ENCODE data around the gene CCDC187.

Gene CCDC187

DNA sequence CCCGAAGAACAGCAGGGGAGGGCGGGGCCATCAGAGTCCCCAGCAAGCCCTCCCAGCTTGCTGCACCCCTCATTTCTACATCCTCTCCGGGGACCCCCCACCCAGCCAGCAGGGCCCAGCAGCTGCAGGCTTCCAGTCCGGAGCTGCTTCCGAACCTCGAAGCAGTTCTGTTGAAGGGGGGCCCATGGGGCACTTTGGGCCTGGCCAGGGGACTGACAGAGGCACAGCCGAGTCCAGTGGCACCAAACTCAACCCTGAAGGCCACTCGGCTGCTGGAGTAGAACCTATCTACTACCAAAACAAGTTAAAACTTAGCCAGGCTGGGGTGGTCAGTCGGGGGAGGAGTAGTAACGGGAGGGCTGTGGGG, 8.1 kb upstream of the CCDC187 start:
- Histone ChIP-seq H3K36me3 (ENCODE audit: control insufficient read depth in 1 of 2, insufficient read depth in 2 of 2, low read length in 2 of 2) (no peaks in the 10 kb centered on the region), H3K9ac (ENCODE audit: low read depth in 1 of 2, low read length in 2 of 2) (no peak overlapping the region), H3K27ac (ENCODE audit: low read depth, low read length) (no peak overlapping the region), H3K27me3 (ENCODE audit: control insufficient read depth in 1 of 2, insufficient read depth in 2 of 2, low read length in 2 of 2) (peaks cover 4 to 28% of the 10 kb centered on the region in 2 donors), H3K4me1 (ENCODE audit: control insufficient read depth in 1 of 2, insufficient read depth in 2 of 2, low read length in 2 of 2) (no peaks in the 10 kb centered on the region), H3K4me3 (ENCODE audit: low read depth in 1 of 2, low read length in 2 of 2) (no peak overlapping the region), H3K9me3 (ENCODE audit: control insufficient read depth in 1 of 2, low read length in 2 of 2) (peaks cover 7 to 10% of the 10 kb centered on the region in 2 donors)

DNA sequence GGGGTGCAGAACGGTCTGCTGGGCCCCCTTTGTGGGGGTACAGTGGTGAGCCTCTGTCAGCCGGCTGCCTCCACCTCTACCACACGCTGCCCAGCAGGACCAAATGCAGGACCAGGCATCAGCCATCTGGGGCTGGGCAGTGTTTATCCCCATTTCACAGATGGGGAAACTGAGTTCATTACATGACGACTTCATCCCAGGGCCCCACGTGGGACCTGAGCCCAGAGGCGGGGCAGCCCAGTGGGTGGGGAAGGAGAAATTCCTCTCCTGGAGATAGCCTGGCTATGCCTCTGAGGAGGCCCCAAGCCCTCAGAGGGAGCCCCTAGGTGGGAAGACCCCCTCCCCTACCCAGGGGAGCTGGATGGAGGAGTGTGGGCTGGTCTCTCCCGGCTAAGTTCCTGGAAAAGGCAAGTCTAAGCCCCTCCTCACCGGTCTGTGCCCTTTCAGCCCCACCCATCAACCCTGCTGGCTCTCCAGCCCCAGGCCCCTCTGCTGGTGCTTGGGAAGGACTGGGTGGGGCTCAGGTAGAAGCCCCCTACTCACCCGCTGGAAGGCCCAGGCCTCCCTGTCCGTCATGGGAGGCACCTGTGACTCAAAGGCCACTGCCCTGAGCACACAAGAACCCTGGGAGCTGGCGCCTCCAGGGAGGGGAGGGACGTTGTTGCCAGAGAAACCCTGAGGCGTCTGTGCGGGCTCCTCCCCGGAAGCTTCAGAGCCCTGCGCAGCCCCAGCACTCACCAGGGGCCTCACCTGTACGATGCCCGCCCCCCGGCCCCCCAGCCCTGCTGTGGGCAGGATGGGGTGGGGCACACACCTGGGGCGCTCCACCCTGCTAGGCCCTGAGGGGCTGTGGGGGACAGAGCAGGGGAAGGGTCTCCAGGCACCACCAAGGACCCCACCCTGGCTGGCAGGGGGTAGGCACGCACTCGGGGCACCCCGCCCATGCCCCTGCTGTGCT, 7.4 kb upstream of the CCDC187 start:
- no peak overlapping the region for H3K27ac ChIP-seq (ENCODE audit: low read depth, low read length)
- peaks cover 7 to 10% of the 10 kb centered on the region in 2 donors for H3K9me3 ChIP-seq (ENCODE audit: control insufficient read depth in 1 of 2, low read length in 2 of 2)
- H3K4me1 ChIP-seq (ENCODE audit: control insufficient read depth in 1 of 2, insufficient read depth in 2 of 2, low read length in 2 of 2), result no peaks in the 10 kb centered on the region
- H3K4me3 ChIP-seq (ENCODE audit: low read depth in 1 of 2, low read length in 2 of 2), result no peak overlapping the region
- H3K36me3 ChIP-seq (ENCODE audit: control insufficient read depth in 1 of 2, insufficient read depth in 2 of 2, low read length in 2 of 2), result no peaks in the 10 kb centered on the region
- peaks cover 8 to 28% of the 10 kb centered on the region in 2 donors for H3K27me3 ChIP-seq (ENCODE audit: control insufficient read depth in 1 of 2, insufficient read depth in 2 of 2, low read length in 2 of 2)
- no peak overlapping the region for H3K9ac ChIP-seq (ENCODE audit: low read depth in 1 of 2, low read length in 2 of 2)

DNA sequence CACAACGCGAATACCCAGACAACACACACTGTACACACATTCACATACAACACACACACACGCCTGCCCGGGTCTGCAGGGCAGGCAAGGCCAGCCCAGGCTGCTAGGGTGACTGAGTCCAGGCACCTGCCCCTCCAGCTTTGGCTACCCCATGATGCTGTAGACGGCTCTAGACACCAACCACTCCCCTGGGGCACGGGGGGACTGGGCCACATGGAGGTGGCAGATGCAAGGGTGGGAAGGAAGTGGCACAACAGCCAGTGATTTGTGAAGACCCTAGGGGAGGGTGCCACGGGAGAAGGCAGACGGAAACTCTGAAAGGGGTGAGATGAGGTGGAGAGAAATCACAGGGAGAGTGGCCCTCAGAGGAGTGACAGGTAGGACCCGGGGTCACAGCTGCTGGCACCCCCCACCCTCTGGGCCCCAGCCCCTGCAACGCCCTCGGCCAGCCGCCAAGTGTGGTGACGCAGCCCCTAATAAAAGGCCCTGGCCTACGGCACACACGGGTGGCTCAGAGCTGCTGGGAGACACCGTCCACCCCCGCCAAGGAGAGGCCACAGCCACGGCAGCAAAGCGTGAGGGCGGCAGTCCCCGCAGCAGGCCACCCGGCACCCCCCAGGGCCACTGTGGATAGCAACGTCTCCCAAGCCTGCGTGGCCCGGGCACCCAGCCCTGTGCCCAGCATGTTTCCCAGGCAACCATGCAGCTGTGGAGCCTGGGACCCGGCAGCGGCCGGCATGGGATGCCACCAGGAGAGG, 6.6 kb upstream of the CCDC187 start:
- peaks cover 7 to 10% of the 10 kb centered on the region in 2 donors for H3K9me3 ChIP-seq (ENCODE audit: control insufficient read depth in 1 of 2, low read length in 2 of 2)
- H3K9ac ChIP-seq (ENCODE audit: low read depth in 1 of 2, low read length in 2 of 2), result no peak overlapping the region
- H3K4me1 ChIP-seq (ENCODE audit: control insufficient read depth in 1 of 2, insufficient read depth in 2 of 2, low read length in 2 of 2), result no peaks in the 10 kb centered on the region
- peaks cover 8 to 33% of the 10 kb centered on the region in 2 donors for H3K27me3 ChIP-seq (ENCODE audit: control insufficient read depth in 1 of 2, insufficient read depth in 2 of 2, low read length in 2 of 2)
- H3K4me3 ChIP-seq (ENCODE audit: low read depth in 1 of 2, low read length in 2 of 2), result no peak overlapping the region
- no peaks in the 10 kb centered on the region for H3K36me3 ChIP-seq (ENCODE audit: control insufficient read depth in 1 of 2, insufficient read depth in 2 of 2, low read length in 2 of 2)
- H3K27ac ChIP-seq (ENCODE audit: low read depth, low read length), result no peak overlapping the region

DNA sequence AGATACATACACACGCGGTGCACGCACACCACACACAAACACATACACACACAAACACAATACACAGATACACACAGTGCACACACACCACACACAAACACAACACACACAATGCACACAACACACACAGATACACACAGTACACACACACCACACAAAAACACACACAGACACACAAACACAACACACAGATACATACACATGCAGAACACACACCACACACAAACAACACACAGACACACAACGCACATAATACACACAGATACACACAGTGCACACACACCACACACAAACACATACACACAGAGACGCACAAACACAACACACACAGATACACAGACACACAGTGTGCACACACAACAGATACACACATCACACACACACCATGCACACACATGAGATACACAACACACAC, 5.9 kb upstream of the CCDC187 start:
- Histone ChIP-seq H3K27ac (ENCODE audit: low read depth, low read length) (no peak overlapping the region), H3K9me3 (ENCODE audit: control insufficient read depth in 1 of 2, low read length in 2 of 2) (peaks cover 1 to 4% of the 10 kb centered on the region in 2 donors), H3K4me3 (ENCODE audit: low read depth in 1 of 2, low read length in 2 of 2) (no peak overlapping the region), H3K9ac (ENCODE audit: low read depth in 1 of 2, low read length in 2 of 2) (no peak overlapping the region), H3K27me3 (ENCODE audit: control insufficient read depth in 1 of 2, insufficient read depth in 2 of 2, low read length in 2 of 2) (peaks cover 8 to 37% of the 10 kb centered on the region in 2 donors), H3K36me3 (ENCODE audit: control insufficient read depth in 1 of 2, insufficient read depth in 2 of 2, low read length in 2 of 2) (no peaks in the 10 kb centered on the region), H3K4me1 (ENCODE audit: control insufficient read depth in 1 of 2, insufficient read depth in 2 of 2, low read length in 2 of 2) (no peaks in the 10 kb centered on the region)

DNA sequence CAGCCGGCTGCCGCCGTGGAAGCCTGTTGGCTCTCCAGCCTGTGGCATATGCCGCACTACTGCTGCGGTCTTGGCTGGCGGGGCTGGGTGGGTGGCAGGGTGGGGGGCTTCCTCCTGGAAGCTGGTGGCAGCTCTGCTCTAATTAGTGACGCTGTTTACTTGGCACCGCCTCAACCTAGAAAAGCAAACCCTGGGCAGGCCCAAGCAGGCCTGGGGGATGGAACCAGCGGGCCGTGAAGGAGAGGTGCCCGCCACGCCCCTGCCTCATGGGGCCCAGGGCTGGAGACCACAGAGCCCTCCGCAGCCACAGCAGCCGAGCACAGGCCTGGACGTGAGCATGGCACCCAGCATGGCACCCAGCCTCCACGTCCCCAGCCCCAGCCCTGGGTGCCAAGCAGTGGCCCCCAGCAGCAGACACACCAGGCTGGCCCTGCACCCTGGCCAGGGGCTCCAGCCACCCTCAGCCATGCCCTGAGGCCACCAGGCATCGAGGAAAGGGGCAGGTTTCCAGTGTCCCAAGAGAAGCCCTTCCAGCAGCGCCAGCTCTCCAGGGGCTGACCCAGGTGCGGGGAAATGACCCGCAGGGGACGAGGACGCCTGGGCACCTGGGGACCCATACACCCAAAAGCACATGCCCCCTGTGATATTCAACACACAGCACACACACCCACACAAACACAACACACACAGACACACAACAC, 5.4 kb upstream of the CCDC187 start:
- H3K9me3 ChIP-seq (ENCODE audit: control insufficient read depth in 1 of 2, low read length in 2 of 2), result no peaks in the 10 kb centered on the region
- no peak overlapping the region for H3K9ac ChIP-seq (ENCODE audit: low read depth in 1 of 2, low read length in 2 of 2)
- H3K4me1 ChIP-seq (ENCODE audit: control insufficient read depth in 1 of 2, insufficient read depth in 2 of 2, low read length in 2 of 2), result no peaks in the 10 kb centered on the region
- no peak overlapping the region for H3K27ac ChIP-seq (ENCODE audit: low read depth, low read length)
- no peaks in the 10 kb centered on the region for H3K36me3 ChIP-seq (ENCODE audit: control insufficient read depth in 1 of 2, insufficient read depth in 2 of 2, low read length in 2 of 2)
- H3K27me3 ChIP-seq (ENCODE audit: control insufficient read depth in 1 of 2, insufficient read depth in 2 of 2, low read length in 2 of 2), result peaks cover 8 to 37% of the 10 kb centered on the region in 2 donors
- H3K4me3 ChIP-seq (ENCODE audit: low read depth in 1 of 2, low read length in 2 of 2), result no peak overlapping the region

DNA sequence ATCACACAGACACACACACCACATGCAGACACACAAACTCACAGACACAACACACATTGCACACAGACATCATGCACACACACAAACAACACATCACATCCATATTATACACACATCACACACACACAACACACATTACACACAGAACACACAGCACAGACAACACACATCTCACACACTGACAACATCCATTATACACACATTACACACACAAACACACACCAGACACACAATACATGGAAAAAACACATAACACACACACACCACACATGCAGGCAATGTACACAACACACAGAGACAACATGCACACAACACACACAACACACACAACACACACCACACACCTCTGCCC, 4.8 kb upstream of the CCDC187 start:
- Histone ChIP-seq H3K27ac (ENCODE audit: low read depth, low read length) (no peak overlapping the region), H3K4me1 (ENCODE audit: control insufficient read depth in 1 of 2, insufficient read depth in 2 of 2, low read length in 2 of 2) (no peaks in the 10 kb centered on the region), H3K9me3 (ENCODE audit: control insufficient read depth in 1 of 2, low read length in 2 of 2) (no peaks in the 10 kb centered on the region), H3K36me3 (ENCODE audit: control insufficient read depth in 1 of 2, insufficient read depth in 2 of 2, low read length in 2 of 2) (no peaks in the 10 kb centered on the region), H3K4me3 (ENCODE audit: low read depth in 1 of 2, low read length in 2 of 2) (no peak overlapping the region), H3K27me3 (ENCODE audit: control insufficient read depth in 1 of 2, insufficient read depth in 2 of 2, low read length in 2 of 2) (peaks cover 8 to 37% of the 10 kb centered on the region in 2 donors), H3K9ac (ENCODE audit: low read depth in 1 of 2, low read length in 2 of 2) (no peak overlapping the region)

DNA sequence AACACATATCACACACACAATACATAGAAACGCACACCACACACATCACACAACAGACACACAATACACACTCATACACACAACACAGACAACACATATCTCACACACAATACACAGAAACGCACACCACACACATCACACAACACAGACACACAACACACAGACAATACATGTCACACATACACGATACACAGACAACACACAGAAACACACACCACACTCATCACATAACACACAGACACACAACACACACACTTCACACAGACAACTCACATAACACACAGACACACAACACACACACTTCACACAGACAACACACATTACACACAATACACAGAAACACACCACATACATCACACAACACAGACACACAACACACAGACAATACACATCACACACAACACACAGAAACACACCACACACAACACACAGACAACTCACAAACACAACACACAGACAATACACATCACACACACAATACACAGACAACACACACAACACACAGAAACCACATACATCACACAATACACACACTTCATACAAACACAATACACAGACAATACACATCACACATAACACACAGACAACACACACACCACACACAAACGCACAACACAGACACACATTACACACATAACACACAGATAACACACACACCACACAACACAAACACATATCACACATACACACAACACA, 4.3 kb upstream of the CCDC187 start:
- no peak overlapping the region for H3K27ac ChIP-seq (ENCODE audit: low read depth, low read length)
- H3K4me1 ChIP-seq (ENCODE audit: control insufficient read depth in 1 of 2, insufficient read depth in 2 of 2, low read length in 2 of 2), result no peaks in the 10 kb centered on the region
- H3K9me3 ChIP-seq (ENCODE audit: control insufficient read depth in 1 of 2, low read length in 2 of 2), result no peaks in the 10 kb centered on the region
- no peak overlapping the region for H3K4me3 ChIP-seq (ENCODE audit: low read depth in 1 of 2, low read length in 2 of 2)
- no peaks in the 10 kb centered on the region for H3K36me3 ChIP-seq (ENCODE audit: control insufficient read depth in 1 of 2, insufficient read depth in 2 of 2, low read length in 2 of 2)
- peaks cover 8 to 37% of the 10 kb centered on the region in 2 donors for H3K27me3 ChIP-seq (ENCODE audit: control insufficient read depth in 1 of 2, insufficient read depth in 2 of 2, low read length in 2 of 2)
- H3K9ac ChIP-seq (ENCODE audit: low read depth in 1 of 2, low read length in 2 of 2), result no peak overlapping the region

DNA sequence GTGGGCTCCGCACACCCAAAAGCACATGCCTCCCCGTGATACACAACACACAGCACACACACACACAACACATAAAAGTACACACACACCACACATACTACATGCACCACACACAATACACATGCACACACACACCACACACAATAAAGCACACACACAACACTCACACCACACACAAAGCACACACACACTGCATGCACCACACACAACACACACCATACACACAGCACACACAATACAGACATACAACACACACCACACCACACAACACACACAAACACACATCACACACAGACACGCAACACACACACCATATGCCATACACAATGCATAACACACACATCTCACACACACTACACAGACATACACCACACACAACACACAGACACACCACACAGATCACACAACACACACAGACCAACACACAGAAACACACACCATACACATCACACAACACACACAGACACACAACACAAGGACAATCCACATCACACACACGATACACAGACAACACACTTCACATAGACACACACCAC, 3.4 kb upstream of the CCDC187 start:
- Histone ChIP-seq H3K4me1 (ENCODE audit: control insufficient read depth in 1 of 2, insufficient read depth in 2 of 2, low read length in 2 of 2) (no peaks in the 10 kb centered on the region), H3K27me3 (ENCODE audit: control insufficient read depth in 1 of 2, insufficient read depth in 2 of 2, low read length in 2 of 2) (peaks cover 8 to 37% of the 10 kb centered on the region in 2 donors), H3K4me3 (ENCODE audit: low read depth in 1 of 2, low read length in 2 of 2) (no peak overlapping the region), H3K27ac (ENCODE audit: low read depth, low read length) (no peak overlapping the region), H3K36me3 (ENCODE audit: control insufficient read depth in 1 of 2, insufficient read depth in 2 of 2, low read length in 2 of 2) (no peaks in the 10 kb centered on the region), H3K9ac (ENCODE audit: low read depth in 1 of 2, low read length in 2 of 2) (no peak overlapping the region), H3K9me3 (ENCODE audit: control insufficient read depth in 1 of 2, low read length in 2 of 2) (no peaks in the 10 kb centered on the region)

DNA sequence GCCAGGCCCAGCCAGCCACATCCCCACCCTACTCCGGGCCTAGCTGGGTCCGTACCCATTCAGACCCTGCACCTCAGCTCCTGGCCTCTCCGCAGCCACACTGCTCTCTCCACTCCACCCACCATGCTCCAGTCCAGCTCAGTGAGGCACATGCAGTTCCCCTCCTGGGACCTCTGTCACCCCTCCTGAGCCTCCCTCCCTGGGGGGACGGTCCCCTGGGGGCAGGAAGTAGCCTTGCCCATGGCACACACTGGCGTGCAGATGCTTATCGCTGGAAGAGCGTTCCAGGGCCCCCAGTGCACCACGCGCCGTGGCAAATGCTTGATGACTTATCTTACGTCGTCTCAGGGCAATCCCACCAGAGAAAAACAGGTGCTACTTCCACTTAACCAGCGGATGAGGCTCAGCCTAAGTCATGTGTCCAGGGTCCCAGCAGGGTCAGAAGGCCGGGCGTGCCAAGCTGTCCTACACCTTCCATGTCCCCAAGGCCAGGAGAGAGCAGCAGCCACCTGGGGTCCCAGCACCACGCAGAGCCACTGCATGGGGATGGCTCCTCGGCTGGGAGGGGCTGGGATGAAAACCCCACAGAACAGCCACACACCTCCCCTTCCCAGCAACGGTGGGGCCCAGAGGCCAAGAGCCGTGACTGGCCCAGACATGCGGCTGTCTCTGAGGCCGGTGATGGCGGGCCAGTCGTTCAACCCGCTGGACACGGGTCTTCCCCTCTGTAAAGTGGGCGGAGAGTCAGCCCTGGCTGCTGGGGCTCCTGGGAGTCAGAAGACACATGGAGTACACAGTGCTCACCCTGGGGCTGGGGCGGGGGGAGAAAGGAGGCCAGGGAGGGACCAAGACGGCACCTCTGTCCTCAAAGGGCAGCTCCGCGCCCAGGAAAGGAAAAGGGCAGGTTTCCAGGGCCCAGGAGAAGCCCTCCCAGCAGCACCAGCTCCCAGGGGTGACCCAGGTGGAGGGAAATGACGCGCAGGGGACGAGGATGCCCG, 2.6 kb upstream of the CCDC187 start:
- Histone ChIP-seq H3K9ac (ENCODE audit: low read depth in 1 of 2, low read length in 2 of 2) (no peak overlapping the region), H3K4me1 (ENCODE audit: control insufficient read depth in 1 of 2, insufficient read depth in 2 of 2, low read length in 2 of 2) (no peaks in the 10 kb centered on the region), H3K27me3 (ENCODE audit: control insufficient read depth in 1 of 2, insufficient read depth in 2 of 2, low read length in 2 of 2) (peaks cover 8 to 37% of the 10 kb centered on the region in 2 donors)

More for the DNA sequence above, 2.6 kb upstream of the CCDC187 start:
- Histone ChIP-seq H3K4me3 (ENCODE audit: low read depth in 1 of 2, low read length in 2 of 2) (no peak overlapping the region), H3K36me3 (ENCODE audit: control insufficient read depth in 1 of 2, insufficient read depth in 2 of 2, low read length in 2 of 2) (no peaks in the 10 kb centered on the region), H3K27ac (ENCODE audit: low read depth, low read length) (no peak overlapping the region), H3K9me3 (ENCODE audit: control insufficient read depth in 1 of 2, low read length in 2 of 2) (no peaks in the 10 kb centered on the region)
